Inferior parietal cortex (tissue), 1 donor: ENCODE data around the gene MCMBP.
"Not testable (repeated sequence)": the region's sequence is repeated elsewhere in the genome, so short reads cannot be mapped to it uniquely, and the experiment has no call there.

Experiments
- DNase-seq: peaks from one replicate; pipeline ENCODE4 v3.0.0-alpha.2; 2016; ENCODE audit errors: extremely low spot score

Gene MCMBP

GRCh38 chr10:119883901-119884611 is 11.4 kb upstream of the MCMBP start:
- not testable (repeated sequence) for DNase-seq

- DNase-seq = no peak
Measured at GRCh38 chr10:119878524-119878923, 5.9 kb upstream of the MCMBP start.

DNA sequence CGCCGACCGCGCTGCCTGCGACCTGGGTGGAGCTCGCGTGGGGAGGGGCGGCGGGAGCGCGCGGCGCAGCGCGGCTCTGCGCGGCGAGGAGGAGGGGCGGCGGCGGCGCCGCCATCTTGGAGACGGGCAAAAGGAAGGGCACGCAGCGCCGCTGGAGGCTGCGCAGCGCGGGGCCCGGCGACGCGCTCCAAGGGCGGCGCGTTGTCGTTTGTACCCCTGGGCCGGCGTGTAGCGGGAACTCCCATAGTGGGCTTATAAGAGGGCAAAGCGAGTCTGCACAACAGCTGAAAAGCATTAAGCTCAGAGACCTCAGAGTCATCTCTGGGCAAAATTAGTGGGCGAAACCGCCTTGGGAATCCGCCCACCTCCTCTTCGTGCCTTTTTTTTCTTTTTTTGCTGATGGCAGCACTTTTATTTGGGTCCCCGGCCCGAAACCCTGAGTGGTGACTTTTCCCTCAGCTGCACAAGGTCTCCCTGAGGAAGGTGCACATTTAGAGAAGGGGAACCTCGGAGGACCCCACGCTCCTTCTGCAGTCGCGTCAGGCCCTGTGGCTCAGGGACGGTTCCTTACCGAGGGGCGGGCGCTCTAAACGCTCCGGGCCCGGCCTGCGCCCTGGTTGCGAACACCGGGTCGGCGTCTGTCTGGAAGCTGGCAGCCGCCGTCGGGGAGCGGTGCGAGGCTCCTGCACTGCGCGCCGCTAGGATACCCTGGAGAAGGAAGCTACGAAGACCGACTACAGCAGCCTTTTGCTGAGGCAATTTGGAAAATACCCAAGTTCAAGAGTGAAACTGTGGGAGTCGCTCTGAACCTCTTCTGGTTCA is 428 bp upstream of the MCMBP start:
- peak; percentile 83 for DNase-seq

DNA sequence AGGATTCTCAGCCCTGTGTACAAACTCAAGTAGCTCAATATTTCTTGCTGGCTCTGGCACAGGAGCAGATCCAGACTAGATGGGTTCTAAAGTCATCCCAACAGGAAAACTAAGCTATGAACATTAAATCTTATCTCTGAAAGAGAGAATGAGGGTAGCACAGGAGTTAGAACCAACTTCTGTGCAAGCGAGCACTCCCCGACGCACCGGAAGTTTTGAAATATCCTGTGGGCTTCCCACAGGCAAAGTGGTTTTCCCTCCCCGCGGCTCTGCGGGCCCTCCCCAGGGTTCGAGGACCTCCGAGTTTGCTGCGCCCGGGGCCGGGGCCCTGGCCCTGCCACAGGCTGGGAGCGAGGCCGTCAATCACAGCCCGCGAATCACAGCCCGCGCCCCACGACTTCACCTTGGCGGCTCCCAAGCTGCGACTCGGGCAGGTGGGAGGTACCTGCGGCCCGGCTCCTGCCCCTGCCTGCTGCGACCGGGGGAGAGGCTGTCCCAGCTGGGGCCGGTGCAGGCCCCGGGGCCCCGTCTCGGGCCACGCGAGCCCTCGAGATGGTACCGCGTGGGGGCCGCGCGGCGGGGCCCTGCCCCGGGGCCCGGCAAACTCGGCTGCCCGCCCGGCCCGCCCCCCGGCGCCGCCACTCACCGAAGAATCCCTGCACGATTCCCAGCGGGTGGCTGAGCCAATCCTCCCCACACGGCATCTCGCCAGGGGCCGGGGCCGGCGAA is 598 bp downstream of the MCMBP start:
- no peak for DNase-seq

DNA sequence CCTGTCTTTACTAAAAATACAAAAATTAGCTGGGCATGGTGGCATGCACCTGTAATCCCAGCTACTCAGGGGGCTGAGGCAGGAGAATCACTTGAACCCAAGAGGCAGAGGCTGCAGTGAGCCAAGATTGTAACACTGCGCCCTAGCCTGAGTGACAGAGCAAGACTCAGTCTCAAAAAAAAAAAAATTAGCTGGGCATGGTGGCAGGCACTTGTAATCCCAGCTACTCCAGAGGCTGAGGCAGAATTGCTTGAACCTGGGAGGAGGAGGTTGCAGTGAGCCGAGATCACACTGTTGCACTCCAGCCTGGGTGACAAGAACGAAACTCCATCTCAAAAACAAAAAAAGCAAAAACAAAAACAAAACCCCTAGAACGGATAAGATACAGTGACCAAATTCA is 3.2 kb downstream of the MCMBP start:
- not testable (repeated sequence) for DNase-seq

GRCh38 chr10:119867317-119867716 is 5.3 kb downstream of the MCMBP start:
- DNase-seq = peak; percentile 38

DNA sequence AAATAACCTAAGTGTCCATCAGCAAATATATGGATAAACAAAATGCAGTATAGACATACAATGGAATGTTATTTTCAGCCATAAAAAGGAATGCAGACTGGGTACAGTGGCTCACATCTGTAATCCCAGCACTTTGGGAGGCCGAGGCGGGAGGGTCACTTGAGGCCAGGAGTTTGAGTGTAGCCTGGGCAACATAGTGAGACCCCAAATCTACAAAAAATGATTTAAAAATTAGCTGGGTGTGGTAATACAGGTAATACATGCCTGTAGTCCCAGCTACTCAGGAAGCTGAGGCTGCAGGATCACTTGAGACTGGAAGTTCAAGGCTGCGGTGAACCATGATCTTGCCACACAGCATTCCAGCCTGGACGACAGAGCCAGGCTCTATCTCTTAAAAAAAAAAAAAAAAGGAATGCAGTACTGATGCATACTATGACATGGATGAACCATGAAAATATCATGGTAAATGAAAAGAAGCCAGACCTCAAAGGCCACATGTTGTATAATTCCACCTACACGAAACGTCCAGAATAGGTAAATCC is 6.9 kb downstream of the MCMBP start:
- DNase-seq = no peak

DNA sequence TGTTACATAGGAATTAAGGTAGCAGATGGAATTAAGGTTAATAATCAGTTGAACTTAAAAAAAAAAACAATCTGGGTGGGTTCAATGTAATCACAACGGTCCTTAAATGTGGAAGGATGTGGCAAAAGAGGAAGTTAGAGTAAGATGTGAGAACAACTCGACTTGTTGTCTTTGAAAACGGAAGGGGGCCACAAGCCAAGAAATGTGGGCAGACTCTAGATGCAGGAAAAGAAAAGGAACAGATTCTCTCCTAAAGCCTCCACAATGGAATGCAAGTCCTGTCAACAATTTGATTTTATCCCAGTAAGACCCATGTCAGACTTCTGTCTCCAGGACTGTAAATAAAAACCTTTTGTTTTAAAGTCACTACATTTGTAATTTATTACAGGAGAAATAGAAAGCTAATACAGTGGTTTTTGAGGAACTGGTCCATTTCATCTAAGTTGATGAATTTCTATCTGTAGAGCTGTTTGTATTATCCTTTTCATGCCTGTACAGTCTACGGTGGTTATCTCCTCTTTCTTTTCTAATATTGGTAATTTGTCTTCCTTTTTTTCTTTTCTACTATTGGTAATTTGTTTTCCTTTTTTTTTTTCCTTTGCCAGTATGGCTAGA is 8.6 kb downstream of the MCMBP start:
- no peak for DNase-seq

- DNase-seq = no peak
Measured at GRCh38 chr10:119862524-119862923, 10.1 kb downstream of the MCMBP start.

- no peak for DNase-seq
Measured at GRCh38 chr10:119860866-119861607, 11.6 kb downstream of the MCMBP start.

DNA sequence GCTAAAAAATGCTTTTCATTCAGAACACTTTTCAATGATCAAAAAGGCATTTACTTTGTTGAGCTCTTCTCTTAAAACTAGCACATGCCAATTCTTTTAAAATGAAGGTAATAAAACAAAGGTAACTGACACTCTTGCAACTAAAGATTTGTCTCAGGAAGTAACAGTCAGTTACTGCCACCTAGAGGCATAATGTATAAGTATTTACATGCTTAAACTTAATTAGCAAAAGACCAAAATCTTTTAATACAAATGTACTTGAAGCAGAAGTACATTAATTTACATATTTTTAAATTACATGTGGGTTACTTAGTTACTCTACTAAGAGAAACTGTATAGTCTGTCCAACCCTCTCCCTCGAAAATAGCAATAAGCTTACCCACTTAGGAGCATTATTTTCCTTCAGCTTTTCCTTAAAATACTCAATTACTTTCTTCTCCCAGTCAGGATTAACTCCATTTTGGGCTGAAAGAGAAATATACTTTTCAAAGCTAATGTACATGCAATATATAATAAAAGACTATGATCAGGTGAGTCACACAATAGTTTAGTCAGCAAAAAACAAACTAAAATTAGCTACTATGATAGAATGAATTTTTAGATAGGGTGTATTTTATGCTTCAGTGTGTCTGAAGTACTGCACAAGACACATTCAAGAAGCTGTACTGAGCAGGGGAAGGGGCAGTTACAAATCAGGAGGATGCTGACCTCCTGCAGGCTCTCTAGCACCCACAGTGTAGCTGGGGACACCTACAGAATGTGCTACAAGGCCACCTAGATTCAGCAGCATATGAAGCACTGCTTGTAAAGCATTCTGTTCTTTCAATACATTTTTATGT is 13.0 kb downstream of the MCMBP start:
- DNase-seq = peak; percentile 72

GRCh38 chr10:119858063-119858462 is 14.6 kb downstream of the MCMBP start:
- no peak for DNase-seq

GRCh38 chr10:119853574-119853973 is 19.1 kb downstream of the MCMBP start:
- no peak for DNase-seq

DNA sequence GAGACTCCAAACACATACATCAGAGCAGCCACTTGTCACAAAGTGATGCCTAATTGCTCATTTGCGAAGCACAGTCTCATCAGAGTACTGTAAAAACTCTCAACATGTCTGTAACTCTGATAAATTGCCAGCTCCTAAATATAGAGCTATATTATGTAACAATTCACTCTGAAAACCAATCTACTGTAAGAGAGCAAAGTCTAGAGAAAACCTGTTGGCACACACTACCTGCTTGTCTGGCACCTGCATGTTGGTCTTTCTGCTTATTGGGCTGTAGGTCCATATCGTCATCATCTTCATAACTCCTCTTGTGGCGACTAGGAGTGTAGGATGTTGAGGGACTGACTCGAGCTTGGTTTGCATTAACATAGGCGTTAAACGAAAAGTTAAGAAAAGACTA is 19.8 kb downstream of the MCMBP start:
- no peak for DNase-seq

- DNase-seq = no peak
Measured at GRCh38 chr10:119852277-119852676, 20.4 kb downstream of the MCMBP start.

DNA sequence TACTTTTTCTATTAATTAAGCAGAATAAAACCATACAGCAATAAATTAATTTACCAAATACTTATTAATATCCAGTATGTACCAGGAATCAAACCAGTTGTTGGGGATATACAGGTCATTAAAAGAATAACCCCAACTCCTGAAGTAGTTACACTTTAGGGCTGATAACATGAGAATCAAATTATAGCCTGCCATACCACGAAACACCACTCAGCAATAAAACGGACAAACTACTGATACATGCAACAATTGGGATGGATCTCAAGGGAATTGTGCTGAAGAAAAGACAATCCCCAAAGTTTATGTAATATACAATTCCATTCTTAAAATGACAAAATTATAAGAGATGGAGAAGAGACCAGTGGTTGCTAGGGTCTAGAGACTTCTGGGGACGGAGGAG is 22.7 kb downstream of the MCMBP start:
- DNase-seq = no peak

DNA sequence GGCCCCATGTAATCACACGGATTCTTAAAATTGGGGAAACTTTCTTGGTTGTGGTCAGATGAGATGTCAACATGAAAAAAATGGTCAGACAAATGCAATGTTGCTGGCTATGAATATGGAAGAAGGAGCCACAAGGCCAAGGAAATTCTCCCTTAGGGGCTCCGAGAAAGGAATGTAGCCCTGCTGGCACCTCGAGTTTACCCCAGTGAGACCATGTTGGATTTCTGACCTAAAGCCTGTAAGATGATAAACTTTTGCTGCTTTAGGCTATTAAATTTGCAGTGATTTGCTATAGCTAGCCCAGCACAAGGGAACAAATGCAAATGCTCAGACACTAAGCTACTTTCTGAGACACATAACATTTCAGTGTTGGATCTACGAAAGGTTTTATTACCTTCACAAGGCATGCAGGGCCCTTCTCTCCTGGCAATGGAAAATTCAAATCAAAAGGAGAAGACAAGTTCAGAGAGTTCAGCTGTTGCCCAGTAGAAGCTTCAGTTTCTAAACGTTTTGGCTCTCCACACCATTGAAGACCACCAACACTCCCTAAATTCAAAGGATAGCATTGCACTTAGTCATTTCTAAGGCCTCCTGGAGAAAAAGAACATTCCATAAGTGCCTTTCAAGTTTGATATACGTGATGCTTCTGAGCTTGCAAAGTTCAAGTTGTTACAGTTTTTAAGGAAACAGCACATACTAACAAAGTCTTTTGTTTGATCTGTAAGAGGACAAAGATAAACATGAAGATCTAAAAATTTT is 23.4 kb downstream of the MCMBP start:
- DNase-seq = no peak

- DNase-seq = no peak
Measured at GRCh38 chr10:119845656-119846055, 27.0 kb downstream of the MCMBP start.

DNA sequence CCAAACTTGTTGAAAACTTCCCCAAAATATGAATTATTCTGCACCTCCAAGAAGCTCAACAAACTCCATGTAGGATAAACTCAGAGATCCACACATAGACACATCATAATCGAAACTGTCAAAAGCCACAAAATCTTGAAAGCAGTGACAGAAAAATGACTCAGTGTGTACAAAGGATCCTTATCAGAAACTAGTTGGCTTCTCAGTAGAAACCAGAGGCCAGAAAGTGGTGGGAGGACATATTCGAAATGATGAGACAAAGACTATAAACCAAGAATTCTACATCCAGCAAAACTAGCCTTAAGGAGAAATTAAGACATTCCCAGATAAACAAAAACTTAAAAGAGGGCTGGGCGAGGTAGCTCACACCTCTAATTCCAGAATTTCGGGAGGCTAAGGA is 38.5 kb downstream of the MCMBP start:
- DNase-seq = no peak
